Stimulated activated naive B cell treated with anti-CD40 and anti-IgM and Interleukin-4, amounts not matched to agents 10 μg/mL and 1 μg/mL and 100 μg/mL, for 72 hours (primary cell): Measurements from ENCODE around the gene NPB.

Experiments
- ATAC-seq, 2 donors: fragments of 150-1000 bp; cut with Tn5 transposase; replicated peaks; 2 replicates each; pipeline ENCODE4 v1.10.0; 2021; ENCODE audit warnings: moderate library complexity in 1 of 2
- DNase-seq: peaks from one replicate; pipeline ENCODE4 v3.0.0; 2021
- H3K27ac Mint-ChIP-seq: one replicate; pipeline ENCODE4 v1.8.0; 2022; ENCODE audit warnings: mild to moderate bottlenecking, mixed read lengths
- H3K27me3 Mint-ChIP-seq, 2 donors: one replicate each; pipeline ENCODE4 v1.8.0; 2022; ENCODE audit warnings: mixed read lengths in 2 of 2
- H3K36me3 Mint-ChIP-seq, 2 donors: one replicate each; pipeline ENCODE4 v1.8.0; 2022; ENCODE audit warnings: mixed read lengths in 2 of 2, mild to moderate bottlenecking in 1 of 2
- H3K4me1 Mint-ChIP-seq, 2 donors: one replicate each; pipeline ENCODE4 v1.8.0; 2022; ENCODE audit warnings: mixed read lengths in 2 of 2, mild to moderate bottlenecking in 1 of 2
- H3K4me3 Mint-ChIP-seq, 2 donors: one replicate each; pipeline ENCODE4 v1.8.0; 2022; ENCODE audit warnings: mild to moderate bottlenecking in 2 of 2, mixed read lengths in 2 of 2, moderate library complexity in 1 of 2
- H3K9me3 Mint-ChIP-seq, 2 donors: one replicate each; pipeline ENCODE4 v1.8.0; 2022; ENCODE audit warnings: mixed read lengths in 2 of 2, mild to moderate bottlenecking in 1 of 2

NPB gene

DNA sequence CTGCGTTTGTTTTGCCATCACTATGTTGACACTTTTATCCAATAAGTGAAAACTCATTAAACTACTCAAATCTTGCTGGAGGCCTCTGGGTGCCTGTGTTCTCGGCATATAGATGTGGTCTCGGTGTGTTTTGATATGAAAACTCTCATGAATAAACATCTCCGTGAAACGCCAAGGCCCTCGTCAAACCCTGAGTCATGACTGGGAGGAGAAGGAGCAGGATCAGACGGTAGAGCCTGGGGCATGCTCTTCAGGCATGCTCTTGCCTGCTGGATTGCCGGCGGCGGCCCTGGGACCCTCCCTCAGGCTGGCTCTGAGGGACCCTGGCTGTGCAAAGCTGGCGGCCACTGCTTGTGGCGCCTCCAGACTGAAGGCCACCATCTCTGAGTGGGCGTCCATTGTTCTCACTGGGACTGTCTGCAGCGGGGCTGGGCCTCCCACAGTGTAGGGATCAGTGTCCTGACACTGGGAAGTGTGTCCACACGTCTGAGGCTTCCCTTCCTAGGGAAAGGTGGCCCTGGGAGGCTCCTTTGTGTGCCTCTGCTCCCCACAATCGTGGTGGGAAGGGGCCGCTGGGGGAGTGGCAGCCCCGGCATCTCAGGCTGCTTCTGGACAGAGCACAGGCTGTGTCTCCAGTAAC, 1.7 kb upstream of the NPB start:
- Mint-ChIP-seq H3K4me1 (peaks cover 0 to 6% of the 10 kb centered on the region in 2 donors), H3K27ac (no peak overlapping the region), H3K27me3 (peaks cover 8 to 16% of the 10 kb centered on the region in 2 donors), H3K36me3 (peaks cover 37 to 51% of the 10 kb centered on the region in 2 donors), H3K9me3 (no peaks in the 10 kb centered on the region), H3K4me3 (no peak overlapping the region)
- no peak for DNase-seq
- no peak for ATAC-seq

DNA sequence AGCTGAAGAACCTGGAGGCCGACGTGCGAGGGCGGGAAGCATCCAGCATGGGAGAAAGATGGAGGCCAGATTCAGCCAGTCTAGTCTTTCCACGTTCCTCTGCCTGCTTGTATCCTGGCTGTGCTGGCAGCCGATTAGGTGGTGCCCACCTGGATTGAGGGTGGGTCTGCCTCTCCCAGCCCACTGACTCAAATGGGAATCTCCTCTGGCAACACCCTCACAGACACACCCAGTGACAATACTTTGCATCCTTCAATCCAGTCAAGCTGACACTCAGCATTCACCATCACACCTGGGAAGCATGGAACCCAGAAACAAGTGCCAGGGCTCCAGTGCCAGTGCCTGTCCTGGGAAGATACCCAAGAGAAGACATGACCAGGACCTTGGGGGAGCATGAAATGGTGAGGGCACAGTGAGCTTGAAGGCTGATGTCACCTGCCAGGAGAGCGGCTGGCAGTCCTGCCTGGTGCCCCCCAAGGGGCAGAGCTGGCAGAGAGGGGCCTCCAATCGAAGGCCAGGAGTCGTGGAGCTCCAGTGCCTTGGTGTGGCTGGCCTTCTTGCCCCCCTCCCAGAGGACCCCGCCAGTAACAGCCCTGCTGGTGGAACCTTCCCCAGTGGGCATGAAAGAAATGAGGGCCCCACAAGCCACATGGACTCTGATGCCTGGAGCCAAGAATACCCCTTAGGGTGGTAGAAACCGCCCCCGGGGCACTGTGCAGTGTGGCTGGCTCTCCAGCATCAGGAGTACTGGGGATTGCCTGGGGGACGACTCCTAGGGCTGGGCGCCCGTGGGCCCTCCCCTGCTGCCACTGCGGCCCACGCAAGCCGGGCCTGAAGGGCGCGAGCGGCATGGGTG, 643 bp upstream of the NPB start:
- Mint-ChIP-seq H3K4me3 (peak overlapping the region in 1 of 2 donors; percentile 22), H3K36me3 (peaks cover 31 to 43% of the 10 kb centered on the region in 2 donors), H3K27me3 (peaks cover 8 to 16% of the 10 kb centered on the region in 2 donors), H3K9me3 (no peaks in the 10 kb centered on the region), H3K27ac (no peak overlapping the region), H3K4me1 (peaks cover 0 to 6% of the 10 kb centered on the region in 2 donors)
- ATAC-seq (peak; percentile 15 to 33), DNase-seq (no peak)

DNA sequence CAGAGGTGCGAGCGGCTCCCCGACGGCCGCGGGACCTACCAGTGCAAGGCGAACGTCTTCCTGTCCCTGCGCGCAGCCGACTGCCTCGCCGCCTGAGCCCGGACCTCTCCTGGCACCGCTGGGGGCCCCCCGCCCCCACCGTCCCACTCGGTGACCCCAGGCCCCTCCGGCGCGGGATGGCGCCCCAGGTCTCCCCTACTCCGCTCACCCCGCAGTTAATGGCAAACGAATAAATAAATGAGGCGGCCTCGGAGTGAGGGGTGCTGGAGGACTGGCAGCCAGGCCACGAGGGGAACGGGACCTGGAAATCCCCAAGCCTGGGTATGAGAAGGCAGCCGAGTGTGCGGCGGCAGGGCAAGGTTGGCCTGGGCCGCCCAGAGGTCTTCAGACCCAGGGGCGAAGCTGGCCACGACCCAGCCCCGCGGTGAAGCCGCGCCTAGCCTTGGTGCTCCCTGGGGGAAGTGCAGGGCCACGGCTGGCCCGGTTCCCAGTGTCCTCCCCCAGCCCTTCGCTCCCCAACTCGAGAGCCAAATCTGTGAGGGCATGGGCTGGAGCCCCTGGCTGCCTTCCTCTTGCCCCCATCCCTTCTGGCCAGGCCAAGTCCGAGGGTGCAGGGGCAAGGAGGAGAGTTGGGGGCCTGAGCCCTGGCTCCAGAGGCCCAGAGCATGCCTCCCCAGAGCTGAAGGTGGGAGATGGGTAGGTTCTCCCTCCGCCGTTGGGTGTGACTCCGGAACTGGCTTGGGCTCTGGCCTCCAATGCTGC, 796 bp downstream of the NPB start:
- Mint-ChIP-seq H3K36me3 (peaks cover 31 to 48% of the 10 kb centered on the region in 2 donors), H3K4me3 (peak overlapping the region in 1 of 2 donors; percentile 8)

DNA sequence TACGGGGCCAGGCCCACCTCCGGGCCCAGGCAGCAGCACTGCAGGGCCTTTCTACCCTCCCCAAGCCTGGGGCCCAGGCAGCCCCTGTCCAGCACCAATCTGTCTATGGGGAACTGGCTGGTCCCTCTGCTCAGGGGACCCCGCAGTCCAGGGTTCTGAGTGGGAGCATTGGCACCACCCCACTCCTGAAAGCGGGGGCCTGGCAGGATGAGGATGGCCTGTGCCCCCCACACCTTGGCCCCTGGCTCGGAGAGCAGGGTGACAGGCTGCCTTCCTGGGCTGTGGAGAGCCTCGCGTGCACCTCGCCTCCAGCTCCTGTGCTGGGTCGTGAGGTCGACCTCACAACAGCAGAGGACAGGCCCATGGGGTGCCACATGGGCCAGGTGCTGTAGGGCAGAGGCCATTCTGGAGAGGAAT, 1.4 kb downstream of the NPB start:
- H3K4me1 Mint-ChIP-seq = peaks cover 0 to 6% of the 10 kb centered on the region in 2 donors
- no peaks in the 10 kb centered on the region for H3K9me3 Mint-ChIP-seq
- H3K4me3 Mint-ChIP-seq = no peak overlapping the region
- DNase-seq (no peak), ATAC-seq (no peak)
- H3K27ac Mint-ChIP-seq = no peak overlapping the region
- H3K36me3 Mint-ChIP-seq = peaks cover 37 to 50% of the 10 kb centered on the region in 2 donors
- H3K27me3 Mint-ChIP-seq = peaks cover 8 to 16% of the 10 kb centered on the region in 2 donors

More for the DNA sequence above, 796 bp downstream of the NPB start:
- peaks cover 0 to 6% of the 10 kb centered on the region in 2 donors for H3K4me1 Mint-ChIP-seq
- no peak overlapping the region for H3K27ac Mint-ChIP-seq
- DNase-seq (no peak), ATAC-seq (peak; percentile 42 to 57)
- H3K9me3 Mint-ChIP-seq = no peaks in the 10 kb centered on the region
- H3K27me3 Mint-ChIP-seq = peaks cover 8 to 16% of the 10 kb centered on the region in 2 donors

DNA sequence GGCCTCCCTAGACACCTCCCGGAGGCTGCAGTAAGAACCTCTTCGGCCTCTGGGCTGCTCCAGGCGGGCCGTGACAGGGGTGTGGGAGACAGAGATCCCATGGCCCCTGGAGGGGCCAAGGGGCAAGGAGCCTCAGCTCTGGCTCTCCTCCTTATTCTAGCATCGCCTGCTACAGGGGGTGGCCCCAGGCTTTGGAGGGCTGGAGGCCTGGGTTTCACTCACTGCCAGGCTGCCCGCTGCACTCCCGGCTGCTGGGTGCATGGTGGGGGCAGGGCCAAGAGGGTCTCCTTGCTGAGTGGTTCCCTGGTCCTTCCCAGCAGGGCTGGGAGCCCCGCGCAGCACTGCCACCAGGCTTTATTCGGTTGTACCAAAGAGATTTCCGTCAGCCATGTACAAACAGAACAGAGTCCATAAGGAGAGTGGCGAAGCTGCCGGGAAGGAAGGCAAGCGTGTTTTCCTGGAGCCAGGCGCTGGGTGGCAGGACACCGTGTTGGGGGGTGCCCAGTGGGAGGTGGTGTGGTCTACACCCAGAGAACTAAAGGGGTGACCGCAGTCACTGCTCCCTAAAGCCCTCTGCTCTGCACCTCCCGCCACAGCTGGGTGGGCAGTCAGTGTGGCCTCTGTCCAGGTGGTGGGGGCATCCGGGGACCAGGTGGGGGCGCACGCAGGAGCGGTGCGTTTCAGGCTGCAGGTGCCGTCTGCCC, 2.0 kb downstream of the NPB start:
- Mint-ChIP-seq H3K9me3 (no peaks in the 10 kb centered on the region), H3K4me3 (no peak overlapping the region), H3K4me1 (peaks cover 0 to 6% of the 10 kb centered on the region in 2 donors), H3K36me3 (peaks cover 40 to 50% of the 10 kb centered on the region in 2 donors), H3K27me3 (peaks cover 8 to 16% of the 10 kb centered on the region in 2 donors), H3K27ac (peak overlapping the region; percentile 39)
- no peak for ATAC-seq
- DNase-seq = no peak

DNA sequence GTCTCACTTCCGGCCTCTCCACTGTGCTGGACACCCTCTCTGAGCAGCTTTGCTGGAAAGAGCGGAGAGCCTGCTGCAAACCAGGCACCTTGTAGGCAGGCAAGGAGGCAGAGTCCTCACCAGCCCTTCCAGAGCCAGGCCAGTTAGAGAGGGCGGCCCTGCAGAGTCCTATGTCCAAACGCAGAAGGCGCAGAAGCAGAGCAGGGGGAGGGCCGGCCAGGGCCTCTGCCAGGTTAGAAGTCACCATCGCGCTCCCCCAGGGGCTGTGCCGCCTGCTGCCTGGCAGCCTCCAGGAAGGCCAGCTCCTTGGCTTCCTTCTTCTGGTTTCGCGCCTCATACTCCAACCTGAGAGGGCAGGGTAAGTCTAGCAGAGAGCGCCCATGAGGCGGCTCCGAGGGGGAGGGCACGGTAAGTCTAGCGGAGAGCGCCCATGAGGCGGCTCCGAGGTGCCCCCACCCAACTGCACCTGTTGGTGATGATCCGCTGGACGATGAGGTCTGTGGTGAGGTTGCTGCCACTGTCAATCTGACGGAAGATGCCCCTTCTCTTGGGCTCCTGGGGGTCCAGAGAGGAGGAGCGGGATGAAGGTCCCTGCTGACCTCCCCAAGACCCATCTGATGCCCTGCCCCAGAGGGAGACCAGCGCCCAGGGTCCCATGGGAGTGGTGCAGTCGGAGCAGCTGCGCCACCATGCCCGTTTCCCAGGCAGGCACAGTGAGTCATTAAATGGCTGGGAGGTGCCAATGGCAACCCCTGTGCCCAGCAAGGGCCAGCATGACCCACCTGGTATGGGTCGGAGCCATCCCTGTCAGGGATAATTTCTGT, 2.8 kb downstream of the NPB start:
- no peaks in the 10 kb centered on the region for H3K9me3 Mint-ChIP-seq
- ATAC-seq = no peak
- no peak overlapping the region for H3K4me3 Mint-ChIP-seq
- peaks cover 38 to 45% of the 10 kb centered on the region in 2 donors for H3K36me3 Mint-ChIP-seq
- peaks cover 8 to 16% of the 10 kb centered on the region in 2 donors for H3K27me3 Mint-ChIP-seq
- H3K4me1 Mint-ChIP-seq = peaks cover 7 to 8% of the 10 kb centered on the region in 2 donors
- H3K27ac Mint-ChIP-seq = no peak overlapping the region
- no peak for DNase-seq

DNA sequence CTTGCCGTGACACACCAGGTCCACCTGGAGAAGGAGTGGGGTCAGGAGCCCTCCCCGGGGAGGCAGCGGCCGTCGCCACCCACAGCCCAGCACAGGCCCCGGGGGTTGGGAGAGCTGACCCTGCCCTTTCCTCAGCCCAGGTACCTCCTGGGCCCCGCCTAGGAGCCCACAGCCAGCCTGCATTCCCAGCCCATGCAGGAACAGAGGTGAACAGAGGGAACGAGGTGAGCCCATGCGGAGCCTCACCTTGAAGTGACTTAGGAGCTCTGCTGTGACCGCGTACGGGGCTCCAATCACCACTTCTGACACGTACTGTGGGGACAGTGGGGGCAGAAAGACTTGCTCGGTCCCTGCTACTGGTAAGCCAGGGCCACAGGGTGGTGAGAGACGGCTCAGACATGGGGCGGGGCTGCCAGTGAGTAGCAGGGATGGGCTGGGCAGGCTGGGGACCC, 3.4 kb downstream of the NPB start:
- ATAC-seq (no peak), DNase-seq (no peak)
- H3K4me3 Mint-ChIP-seq = no peak overlapping the region
- H3K9me3 Mint-ChIP-seq = no peaks in the 10 kb centered on the region
- H3K4me1 Mint-ChIP-seq = peaks cover 13 to 14% of the 10 kb centered on the region in 2 donors
- H3K27me3 Mint-ChIP-seq = peaks cover 8 to 12% of the 10 kb centered on the region in 2 donors
- H3K27ac Mint-ChIP-seq = no peak overlapping the region
- H3K36me3 Mint-ChIP-seq = peaks cover 32 to 39% of the 10 kb centered on the region in 2 donors

DNA sequence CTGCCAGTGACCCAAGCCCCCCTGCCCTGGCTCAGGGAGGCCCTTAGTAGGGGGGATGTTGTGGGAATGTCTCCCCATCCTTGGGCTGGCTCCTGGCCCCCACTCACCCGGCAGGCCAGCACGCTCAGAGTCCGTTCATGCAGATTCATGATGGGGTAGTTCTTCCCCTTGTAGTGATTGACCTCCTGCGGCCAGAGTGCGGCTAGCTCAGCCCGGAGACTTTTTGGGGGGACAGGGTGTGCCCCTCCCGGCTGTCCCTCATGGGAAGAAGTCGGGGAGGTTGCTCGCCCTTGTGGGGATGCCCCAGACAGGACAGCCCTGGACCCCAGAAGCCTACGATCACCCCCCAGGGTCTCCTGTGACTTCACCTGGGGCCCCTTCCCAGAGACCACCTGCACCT, 4.0 kb downstream of the NPB start:
- no peak overlapping the region for H3K4me3 Mint-ChIP-seq
- H3K27ac Mint-ChIP-seq = no peak overlapping the region
- no peaks in the 10 kb centered on the region for H3K9me3 Mint-ChIP-seq
- DNase-seq (no peak), ATAC-seq (no peak)
- peaks cover 26 to 33% of the 10 kb centered on the region in 2 donors for H3K36me3 Mint-ChIP-seq
- peaks cover 4 to 6% of the 10 kb centered on the region in 2 donors for H3K27me3 Mint-ChIP-seq
- peaks cover 10 to 17% of the 10 kb centered on the region in 2 donors for H3K4me1 Mint-ChIP-seq

DNA sequence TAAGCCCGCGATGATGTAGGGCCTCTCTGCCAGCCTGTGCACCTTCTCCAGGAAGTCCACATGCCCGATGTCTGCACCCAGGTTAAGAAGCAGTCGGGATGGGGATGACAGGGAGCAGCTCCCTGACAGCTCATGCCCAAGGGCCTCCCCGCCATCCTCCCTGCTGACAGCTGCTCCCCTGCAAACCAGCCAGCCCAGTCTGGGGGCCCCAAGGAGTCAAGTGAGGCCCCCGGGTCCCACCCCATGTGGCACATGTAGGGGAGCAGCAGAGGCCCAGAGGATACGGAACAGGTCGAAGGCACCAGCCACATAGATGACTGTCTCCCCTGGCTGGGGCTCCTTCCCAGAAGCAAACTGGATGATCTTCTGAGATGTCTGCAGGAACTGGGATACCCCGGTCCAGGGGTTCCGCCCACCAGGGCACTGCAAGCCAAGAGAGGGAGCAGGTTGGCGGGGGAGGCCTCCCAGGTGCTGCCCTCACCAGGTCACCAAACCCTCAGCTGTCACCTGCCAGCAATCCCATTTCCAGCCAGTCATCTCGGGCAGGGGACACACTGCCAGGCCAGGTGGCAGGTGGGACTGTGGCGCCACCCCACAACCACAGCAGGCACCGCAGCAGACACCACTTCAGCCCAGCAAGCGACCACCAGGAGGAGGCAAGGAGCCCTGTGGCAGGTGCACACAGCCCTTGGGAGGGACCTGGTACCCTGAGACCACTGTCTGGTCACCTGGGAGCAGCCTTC, 4.6 kb downstream of the NPB start:
- ATAC-seq (no peak), DNase-seq (no peak)
- no peaks in the 10 kb centered on the region for H3K27me3 Mint-ChIP-seq
- H3K4me1 Mint-ChIP-seq = peaks cover 10 to 20% of the 10 kb centered on the region in 2 donors
- no peak overlapping the region for H3K4me3 Mint-ChIP-seq
- H3K27ac Mint-ChIP-seq = peak overlapping the region; percentile 31
- peaks cover 23 to 36% of the 10 kb centered on the region in 2 donors for H3K36me3 Mint-ChIP-seq
- H3K9me3 Mint-ChIP-seq = no peaks in the 10 kb centered on the region

DNA sequence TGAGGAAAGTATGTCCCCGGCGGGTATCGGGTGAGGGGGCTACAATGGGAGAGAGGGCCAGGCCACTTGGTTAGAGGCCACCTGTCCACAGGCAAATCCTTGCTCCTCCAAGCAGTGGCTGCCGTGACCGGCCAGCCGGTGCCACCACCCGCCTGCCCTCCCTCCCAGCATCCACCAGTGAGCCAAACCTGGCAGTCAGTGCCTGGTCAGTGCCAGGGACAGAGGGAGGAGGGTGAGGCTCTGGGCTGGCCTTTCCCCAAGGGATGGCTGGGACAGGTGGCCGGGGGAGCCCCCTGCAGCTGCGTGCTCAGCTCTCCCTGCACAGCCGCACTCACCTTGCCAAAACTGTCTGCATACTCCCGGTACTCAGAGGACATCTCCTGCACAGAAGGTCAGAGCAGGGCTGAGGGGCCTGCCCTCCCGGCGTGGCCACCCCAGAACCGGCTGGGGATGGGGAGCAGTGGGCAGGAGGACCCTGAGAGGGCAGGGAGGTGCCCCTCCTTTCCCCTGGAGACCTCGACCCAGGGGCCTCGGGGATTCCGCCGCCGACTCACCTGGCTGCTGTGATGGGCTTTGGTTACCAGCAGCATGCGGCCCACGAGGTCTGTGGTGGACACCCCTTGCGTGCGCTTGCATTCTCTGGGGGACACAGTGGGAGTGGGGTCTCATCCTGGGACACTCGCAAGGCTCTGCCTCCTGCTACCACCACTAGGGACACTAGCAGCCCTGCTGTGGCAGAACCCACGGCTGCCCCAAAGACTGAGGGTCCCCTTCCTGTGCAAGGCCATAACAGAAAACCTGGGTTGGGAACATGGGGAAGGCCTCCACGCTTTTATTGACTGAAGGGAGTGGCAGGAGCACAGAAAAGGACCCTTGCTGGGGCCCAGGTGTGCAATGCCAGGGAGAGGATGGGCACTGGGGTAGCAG, 5.4 kb downstream of the NPB start:
- Mint-ChIP-seq H3K4me1 (peaks cover 14 to 23% of the 10 kb centered on the region in 2 donors), H3K4me3 (no peak overlapping the region), H3K27me3 (no peaks in the 10 kb centered on the region), H3K9me3 (no peaks in the 10 kb centered on the region), H3K36me3 (peaks cover 30 to 41% of the 10 kb centered on the region in 2 donors), H3K27ac (no peak overlapping the region)
- ATAC-seq (no peak), DNase-seq (no peak)

DNA sequence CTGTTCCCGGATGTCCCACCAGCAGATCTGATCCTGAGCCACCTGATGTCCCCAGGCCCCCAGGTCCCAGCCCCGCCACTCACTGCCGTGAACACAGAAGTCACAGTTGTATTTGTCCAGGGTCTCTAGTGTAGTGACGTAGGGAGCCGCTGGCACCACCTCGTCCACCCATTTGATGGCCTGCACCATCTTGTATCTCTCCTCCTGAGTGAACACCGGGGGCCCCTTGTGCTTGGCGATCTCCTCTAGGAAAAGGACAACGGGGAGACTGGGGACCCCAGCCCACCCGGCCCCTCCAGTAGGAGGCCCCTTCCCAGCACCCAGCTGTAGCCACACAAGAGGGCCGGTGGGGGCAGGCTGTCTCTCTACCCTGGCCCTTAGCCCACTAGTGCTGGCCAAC, 6.8 kb downstream of the NPB start:
- Mint-ChIP-seq H3K27ac (no peak overlapping the region), H3K27me3 (no peaks in the 10 kb centered on the region), H3K4me1 (peaks cover 14 to 31% of the 10 kb centered on the region in 2 donors), H3K36me3 (peaks cover 39 to 48% of the 10 kb centered on the region in 2 donors), H3K9me3 (no peaks in the 10 kb centered on the region), H3K4me3 (no peak overlapping the region)
- DNase-seq = no peak
- no peak for ATAC-seq

DNA sequence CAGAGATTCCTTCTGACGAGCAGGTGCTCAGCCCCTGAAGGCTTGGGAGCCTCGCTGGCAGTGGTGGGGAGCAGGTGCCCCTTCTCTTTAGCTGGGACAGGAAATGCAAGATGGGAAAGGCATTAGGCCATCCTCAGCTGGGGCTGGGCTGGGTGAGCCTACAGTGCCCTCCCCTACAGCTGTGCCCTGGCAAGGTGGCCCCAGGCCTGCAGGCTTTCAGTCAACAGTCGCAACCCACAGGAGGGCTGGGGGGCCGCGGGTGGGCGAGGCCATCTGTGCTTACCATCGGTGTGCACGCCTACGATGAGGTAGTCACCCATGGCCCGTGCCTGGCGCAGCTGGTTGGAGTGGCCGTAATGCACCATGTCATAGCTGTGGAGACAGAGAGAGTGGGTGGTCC, 7.2 kb downstream of the NPB start:
- DNase-seq (no peak), ATAC-seq (no peak)
- H3K4me1 Mint-ChIP-seq = peaks cover 14 to 31% of the 10 kb centered on the region in 2 donors
- H3K27me3 Mint-ChIP-seq = no peaks in the 10 kb centered on the region
- H3K4me3 Mint-ChIP-seq = peak overlapping the region in 1 of 2 donors; percentile 14
- H3K36me3 Mint-ChIP-seq = peaks cover 35 to 45% of the 10 kb centered on the region in 2 donors
- H3K9me3 Mint-ChIP-seq = no peaks in the 10 kb centered on the region
- no peak overlapping the region for H3K27ac Mint-ChIP-seq
